GM23338 (cell line): ENCODE results near the gene DYNLT2.

Experiments used
- POLR2AphosphoS5 ChIP-seq: IDR thresholded peaks from 2 replicates; pipeline ENCODE4 v1.6.1; 2016; ENCODE audit warnings: antibody characterized with exemption, low read depth
- TF ChIP-seq, protein P1 (sequence below), 2 experiments: fragments of 200-600 bp in 1 of 2; sonication (generic) in 1 of 2; conservative IDR thresholded peaks; 2 replicates each; pipeline versions ENCODE4 v1.5.1 to v1.6.1; 2016 to 2017; ENCODE audit warnings: antibody characterized with exemption in 2 of 2, low read depth in 2 of 2, mild to moderate bottlenecking in 2 of 2, moderate library complexity in 1 of 2

DNA sequence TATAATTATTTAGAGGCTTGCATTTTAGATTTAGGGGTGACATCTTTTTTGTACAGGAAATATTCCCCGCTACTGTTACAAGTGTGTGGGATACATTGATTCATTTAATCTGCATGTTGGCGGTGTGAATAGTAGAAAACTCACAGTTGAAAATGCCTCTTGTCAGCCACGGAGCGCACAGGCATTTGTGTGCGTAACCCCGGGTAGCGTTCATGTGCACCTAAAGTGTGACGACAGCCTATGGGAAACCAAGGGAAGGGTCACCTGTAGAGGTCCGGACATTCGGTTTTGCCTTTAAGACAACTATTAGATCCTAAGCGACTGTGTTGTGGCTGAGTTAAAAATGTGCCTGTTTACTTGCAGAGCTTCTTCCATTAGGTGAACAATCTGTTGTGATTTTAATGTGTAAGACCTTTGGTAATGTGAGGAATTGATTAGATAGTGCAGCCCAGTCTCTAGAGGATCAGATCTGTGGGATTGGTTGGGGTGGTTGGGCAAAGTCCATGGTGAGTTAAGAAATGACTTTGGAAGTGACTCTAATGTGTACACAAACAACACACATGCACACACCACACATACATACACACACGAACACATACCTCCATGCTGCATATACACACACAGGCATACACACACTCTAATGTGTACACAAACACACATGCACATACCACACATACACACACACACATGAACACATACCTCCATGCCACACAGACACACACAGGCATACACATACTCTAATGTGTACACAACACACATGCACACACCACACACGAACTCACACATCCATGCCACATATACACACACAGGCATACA lies 15.8 kb upstream of the DYNLT2 start:
- TF ChIP-seq, protein P1, sequence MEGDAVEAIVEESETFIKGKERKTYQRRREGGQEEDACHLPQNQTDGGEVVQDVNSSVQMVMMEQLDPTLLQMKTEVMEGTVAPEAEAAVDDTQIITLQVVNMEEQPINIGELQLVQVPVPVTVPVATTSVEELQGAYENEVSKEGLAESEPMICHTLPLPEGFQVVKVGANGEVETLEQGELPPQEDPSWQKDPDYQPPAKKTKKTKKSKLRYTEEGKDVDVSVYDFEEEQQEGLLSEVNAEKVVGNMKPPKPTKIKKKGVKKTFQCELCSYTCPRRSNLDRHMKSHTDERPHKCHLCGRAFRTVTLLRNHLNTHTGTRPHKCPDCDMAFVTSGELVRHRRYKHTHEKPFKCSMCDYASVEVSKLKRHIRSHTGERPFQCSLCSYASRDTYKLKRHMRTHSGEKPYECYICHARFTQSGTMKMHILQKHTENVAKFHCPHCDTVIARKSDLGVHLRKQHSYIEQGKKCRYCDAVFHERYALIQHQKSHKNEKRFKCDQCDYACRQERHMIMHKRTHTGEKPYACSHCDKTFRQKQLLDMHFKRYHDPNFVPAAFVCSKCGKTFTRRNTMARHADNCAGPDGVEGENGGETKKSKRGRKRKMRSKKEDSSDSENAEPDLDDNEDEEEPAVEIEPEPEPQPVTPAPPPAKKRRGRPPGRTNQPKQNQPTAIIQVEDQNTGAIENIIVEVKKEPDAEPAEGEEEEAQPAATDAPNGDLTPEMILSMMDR (conservative IDR thresholded peaks at IDR 0.05; ENCODE audit: low read depth in 2 of 2): no peak
- TF ChIP-seq POLR2AphosphoS5: no peak
